ENCODE measurements around the gene TMEM154. TPM values are rescaled to one million over a fixed set of nuclear protein-coding genes. Genes with fewer than 3 reads are reported as not detected.

Gene TMEM154
- total RNA-seq, 3 donors from 2014 or later (not counting 1 experiment from before 2014, with no cell fraction given), result 9.8 to 45.4 (median 10.5) TPM

GRCh38 chr4:152601156-152601555, 78.6 kb downstream of the TMEM154 start:
- no peak for ATAC-seq
- no peaks in the 10 kb centered on the region for H3K4me1 ChIP-seq (ENCODE audit: control insufficient read depth, insufficient read depth, low read length)
- no peaks in the 10 kb centered on the region for H3K36me3 ChIP-seq (ENCODE audit: control insufficient read depth, insufficient read depth, low read length)
- Mint-ChIP-seq H3K4me3 (no peak overlapping the region), H3K4me1 (no peaks in the 10 kb centered on the region), H3K36me3 (no peaks in the 10 kb centered on the region), H3K9me3 (no peaks in the 10 kb centered on the region), H3K27ac (no peak overlapping the region), H3K27me3 (ENCODE audit: low read depth in 2 of 2) (peaks cover 0 to 2% of the 10 kb centered on the region in 2 donors)
- 91% methylated on average over 5 of the region's 5 CpGs for WGBS (ENCODE audit: insufficient coverage)
- TF ChIP-seq CTCF (IDR thresholded peaks at IDR 0.05), result no peak
- no peak overlapping the region for H3K4me3 ChIP-seq (ENCODE audit: low read length)
- no peaks in the 10 kb centered on the region for H3K9me3 ChIP-seq (ENCODE audit: control insufficient read depth, insufficient read depth, low read length)
- intact Hi-C loops (cut with micrococcal nuclease), result no loop called here
- no peak for DNase-seq
- H3K27me3 ChIP-seq (ENCODE audit: control insufficient read depth, insufficient read depth, low read length), result no peaks in the 10 kb centered on the region
- H3K27ac ChIP-seq (ENCODE audit: low read length), result no peak overlapping the region

GRCh38 chr4:152599636-152600035, 80.2 kb downstream of the TMEM154 start:
- no peak overlapping the region for H3K4me3 Mint-ChIP-seq
- no peaks in the 10 kb centered on the region for H3K4me1 Mint-ChIP-seq
- no peak overlapping the region for H3K4me3 ChIP-seq (ENCODE audit: low read length)
- H3K27ac Mint-ChIP-seq, result no peak overlapping the region
- no peak for DNase-seq
- no peaks in the 10 kb centered on the region for H3K27me3 ChIP-seq (ENCODE audit: control insufficient read depth, insufficient read depth, low read length)
- ATAC-seq, result no peak
- H3K27me3 Mint-ChIP-seq (ENCODE audit: low read depth in 2 of 2), result peaks cover 2 to 6% of the 10 kb centered on the region in 2 donors
- H3K27ac ChIP-seq (ENCODE audit: low read length), result no peak overlapping the region
- H3K4me1 ChIP-seq (ENCODE audit: control insufficient read depth, insufficient read depth, low read length), result no peaks in the 10 kb centered on the region
- H3K36me3 Mint-ChIP-seq, result no peaks in the 10 kb centered on the region
- TF ChIP-seq CTCF (IDR thresholded peaks at IDR 0.05), result no peak
- no CpG with 5 or more reads among the region's 1 CpG for WGBS (ENCODE audit: insufficient coverage)
- H3K36me3 ChIP-seq (ENCODE audit: control insufficient read depth, insufficient read depth, low read length), result no peaks in the 10 kb centered on the region
- H3K9me3 ChIP-seq (ENCODE audit: control insufficient read depth, insufficient read depth, low read length), result no peaks in the 10 kb centered on the region
- no peaks in the 10 kb centered on the region for H3K9me3 Mint-ChIP-seq
- intact Hi-C loops (cut with micrococcal nuclease), result no loop called here

GRCh38 chr4:152599095-152599494, 80.7 kb downstream of the TMEM154 start:
- H3K4me1 Mint-ChIP-seq, result no peaks in the 10 kb centered on the region
- H3K27me3 Mint-ChIP-seq (ENCODE audit: low read depth in 2 of 2), result peaks cover 4 to 6% of the 10 kb centered on the region in 2 donors
- DNase-seq (no peak), ATAC-seq (no peak)
- intact Hi-C loops (cut with micrococcal nuclease), result no loop called here
- Histone ChIP-seq H3K4me1 (ENCODE audit: control insufficient read depth, insufficient read depth, low read length) (no peaks in the 10 kb centered on the region), H3K9me3 (ENCODE audit: control insufficient read depth, insufficient read depth, low read length) (no peaks in the 10 kb centered on the region), H3K4me3 (ENCODE audit: low read length) (no peak overlapping the region), H3K36me3 (ENCODE audit: control insufficient read depth, insufficient read depth, low read length) (no peaks in the 10 kb centered on the region), H3K27me3 (ENCODE audit: control insufficient read depth, insufficient read depth, low read length) (no peaks in the 10 kb centered on the region), H3K27ac (ENCODE audit: low read length) (no peak overlapping the region)
- H3K27ac Mint-ChIP-seq, result no peak overlapping the region
- no peaks in the 10 kb centered on the region for H3K36me3 Mint-ChIP-seq
- no peaks in the 10 kb centered on the region for H3K9me3 Mint-ChIP-seq
- 97% methylated on average over 6 of the region's 6 CpGs for WGBS (ENCODE audit: insufficient coverage)
- TF ChIP-seq CTCF (IDR thresholded peaks at IDR 0.05), result no peak
- no peak overlapping the region for H3K4me3 Mint-ChIP-seq

GRCh38 chr4:152598454-152598853, 81.3 kb downstream of the TMEM154 start:
- no peaks in the 10 kb centered on the region for H3K4me1 ChIP-seq (ENCODE audit: control insufficient read depth, insufficient read depth, low read length)
- Mint-ChIP-seq H3K4me3 (no peak overlapping the region), H3K36me3 (no peaks in the 10 kb centered on the region), H3K9me3 (no peaks in the 10 kb centered on the region), H3K4me1 (no peaks in the 10 kb centered on the region), H3K27ac (no peak overlapping the region), H3K27me3 (ENCODE audit: low read depth in 2 of 2) (peaks cover 6 to 9% of the 10 kb centered on the region in 2 donors)
- H3K27ac ChIP-seq (ENCODE audit: low read length), result no peak overlapping the region
- WGBS (ENCODE audit: insufficient coverage), result 100% methylated on average over 1 of the region's 2 CpGs
- no peak overlapping the region for H3K4me3 ChIP-seq (ENCODE audit: low read length)
- intact Hi-C loops (cut with micrococcal nuclease), result no loop called here
- no peaks in the 10 kb centered on the region for H3K27me3 ChIP-seq (ENCODE audit: control insufficient read depth, insufficient read depth, low read length)
- H3K36me3 ChIP-seq (ENCODE audit: control insufficient read depth, insufficient read depth, low read length), result no peaks in the 10 kb centered on the region
- no peaks in the 10 kb centered on the region for H3K9me3 ChIP-seq (ENCODE audit: control insufficient read depth, insufficient read depth, low read length)
- DNase-seq (no peak), ATAC-seq (no peak)
- TF ChIP-seq CTCF (IDR thresholded peaks at IDR 0.05), result no peak

Data from natural killer cell (primary cell).